CD4-positive, alpha-beta T cell treated with Interleukin-6 for 4 hours (primary cell): ENCODE measurements around the gene ARSG.
"Not testable (repeated sequence)": the region's sequence is repeated elsewhere in the genome, so short reads cannot be mapped to it uniquely, and the experiment has no call there.

Source experiments
- DNase-seq: peaks from one replicate; pipeline ENCODE4 v3.0.0-alpha.2; 2020; ENCODE audit warnings: mixed read lengths

Gene ARSG

GRCh38 chr17:68281965-68282364, 9.3 kb upstream of the ARSG start:
- DNase-seq, result not testable (repeated sequence)

- no peak for DNase-seq
Observed at GRCh38 chr17:68288375-68288774, 2.9 kb upstream of the ARSG start.

GRCh38 chr17:68288804-68289203, 2.5 kb upstream of the ARSG start:
- peak; percentile 5 for DNase-seq

- DNase-seq, result no peak
Observed at GRCh38 chr17:68289473-68289872, 1.8 kb upstream of the ARSG start.

GRCh38 chr17:68289936-68290267, 1.4 kb upstream of the ARSG start:
- no peak for DNase-seq

- DNase-seq, result peak; percentile 58
Observed at GRCh38 chr17:68290268-68290954, 884 bp upstream of the ARSG start.

GRCh38 chr17:68291836-68292688, 767 bp downstream of the ARSG start:
- DNase-seq, result peak; percentile 94

GRCh38 chr17:68292689-68293040, 1.4 kb downstream of the ARSG start:
- DNase-seq, result no peak

- DNase-seq, result no peak
Observed at GRCh38 chr17:68293490-68294195, 2.3 kb downstream of the ARSG start.

- DNase-seq, result no peak
Observed at GRCh38 chr17:68294196-68294555, 2.9 kb downstream of the ARSG start.

- no peak for DNase-seq
Observed at GRCh38 chr17:68294617-68295016, 3.3 kb downstream of the ARSG start.

GRCh38 chr17:68295086-68295485, 3.8 kb downstream of the ARSG start:
- no peak for DNase-seq

- DNase-seq, result peak; percentile 69
Observed at GRCh38 chr17:68296217-68297191, 5.2 kb downstream of the ARSG start.

GRCh38 chr17:68297195-68297594, 5.9 kb downstream of the ARSG start:
- no peak for DNase-seq

- peak; percentile 7 for DNase-seq
Observed at GRCh38 chr17:68298601-68299000, 7.3 kb downstream of the ARSG start.

- DNase-seq, result no peak
Observed at GRCh38 chr17:68299817-68300216, 8.5 kb downstream of the ARSG start.

GRCh38 chr17:68301438-68301959, 10.2 kb downstream of the ARSG start:
- DNase-seq, result no peak

GRCh38 chr17:68302066-68302564, 10.8 kb downstream of the ARSG start:
- DNase-seq, result no peak

- no peak for DNase-seq
Observed at GRCh38 chr17:68302666-68303065, 11.4 kb downstream of the ARSG start.

GRCh38 chr17:68304706-68305105, 13.4 kb downstream of the ARSG start:
- DNase-seq, result no peak

GRCh38 chr17:68305142-68305541, 13.8 kb downstream of the ARSG start:
- DNase-seq, result no peak

- no peak for DNase-seq
Observed at GRCh38 chr17:68306819-68307218, 15.5 kb downstream of the ARSG start.
